B cell (primary cell): ENCODE measurements around the gene CFAP20DC. TPM values are rescaled to one million over a fixed set of nuclear protein-coding genes. Genes with fewer than 3 reads are reported as not detected.
A peak's percentile ranks its signal among the peaks of the same experiment; 100 is the strongest.

Experiments used
- ATAC-seq: fragments of 200-7000 bp; cut with Tn5 transposase; one replicate; pipeline ENCODE4 v1.10.0; 2021; ENCODE audit warnings: low read depth, mild to moderate bottlenecking, moderate number of reproducible peaks, moderate library complexity
- CTCF ChIA-PET: fragments of 350-600 bp; sonication (Branson Sonifier 250); formaldehyde crosslinking; loops from one replicate; lab custom pipeline; 2021; ENCODE audit warnings: antibody characterized with exemption, inconsistent platforms; lab: Charles Lee
- POLR2A ChIA-PET: fragments of 350-600 bp; sonication (Branson Sonifier 250); formaldehyde crosslinking; loops from one replicate; lab custom pipeline; 2021; ENCODE audit warnings: antibody characterized with exemption; lab: Charles Lee
- DNase-seq: peaks from one replicate; pipeline ENCODE4 v3.0.0; 2013
- H2AFZ ChIP-seq: 2 replicates; pipeline ENCODE4 v1.6.1; 2012; ENCODE audit warnings: mild to moderate bottlenecking, low read depth, low read length; ENCODE audit not compliant: insufficient read depth, poor library complexity, severe bottlenecking
- H3K27ac ChIP-seq, 2 donors: 1 replicate in 1 of 2; 2 replicates in 1 of 2; pipeline ENCODE4 v1.5.1; 2012 to 2013; ENCODE audit warnings: low read length in 2 of 2, mild to moderate bottlenecking in 2 of 2, moderate library complexity in 1 of 2
- H3K27me3 ChIP-seq, 4 experiments: fragments of 200-600 bp in 1 of 4; sonication (generic) in 1 of 4; replicated peaks in 1 of 4; 1 replicate in 2 of 4; 2 replicates in 2 of 4; pipeline versions ENCODE4 v1.6.1 to v1.7.0; 2013 to 2016; ENCODE audit warnings: low read length in 3 of 4, mild to moderate bottlenecking in 2 of 4, mixed read lengths in 1 of 4, moderate library complexity in 1 of 4; ENCODE audit not compliant: insufficient read depth in 4 of 4, control insufficient read depth in 3 of 4; ENCODE audit errors: control extremely low read depth in 1 of 4
- H3K36me3 ChIP-seq, 2 experiments: replicated peaks in 1 of 2; 1 replicate in 1 of 2; 2 replicates in 1 of 2; pipeline versions ENCODE4 v1.6.1 to v1.7.1; 2013; ENCODE audit warnings: low read length in 1 of 2; ENCODE audit not compliant: insufficient read depth in 2 of 2, control insufficient read depth in 1 of 2; ENCODE audit errors: control extremely low read depth in 1 of 2, extremely low read depth in 1 of 2
- H3K4me1 ChIP-seq, 2 donors: fragments of 200-600 bp in 1 of 2; sonication (generic) in 1 of 2; 1 replicate in 1 of 2; 2 replicates in 1 of 2; pipeline versions ENCODE4 v1.5.1 to v1.6.1; 2013 to 2017; ENCODE audit warnings: low read length in 2 of 2; ENCODE audit not compliant: control insufficient read depth in 2 of 2, insufficient read depth in 2 of 2
- H3K4me2 ChIP-seq: replicated peaks from 2 replicates; pipeline ENCODE3; 2012; ENCODE audit warnings: mild to moderate bottlenecking, low read depth, low read length; ENCODE audit not compliant: poor library complexity, severe bottlenecking
- H3K4me3 ChIP-seq, 5 experiments: fragments of 200-600 bp in 1 of 5; sonication (generic) in 1 of 5; 1 replicate in 3 of 5; 2 replicates in 2 of 5; pipeline versions ENCODE4 v1.5.1 to v1.7.0; 2011 to 2016; ENCODE audit warnings: low read length in 4 of 5, mild to moderate bottlenecking in 4 of 5, low read depth in 2 of 5, control low read depth in 1 of 5, moderate library complexity in 1 of 5; ENCODE audit not compliant: insufficient read depth in 1 of 5; ENCODE audit errors: control extremely low read depth in 1 of 5, extremely low read depth in 1 of 5
- H3K79me2 ChIP-seq: fragments of 200-600 bp; sonication (generic); one replicate; pipeline ENCODE4 v1.6.0; 2016; ENCODE audit warnings: low read length; ENCODE audit not compliant: control insufficient read depth, insufficient read depth
- H3K9ac ChIP-seq: fragments of 200-600 bp; sonication (generic); 2 replicates; pipeline ENCODE4 v1.6.1; 2017; ENCODE audit warnings: mild to moderate bottlenecking, low read length, moderate library complexity
- H3K9me3 ChIP-seq, 3 donors: one replicate each; pipeline versions ENCODE4 v1.6.1 to v1.7.1; 2013; ENCODE audit warnings: low read length in 2 of 3; ENCODE audit not compliant: control insufficient read depth in 2 of 3, insufficient read depth in 1 of 3; ENCODE audit errors: control extremely low read depth in 1 of 3
- H4K20me1 ChIP-seq: 2 replicates; pipeline ENCODE4 v1.6.0; 2012; ENCODE audit warnings: mild to moderate bottlenecking, low read length; ENCODE audit not compliant: insufficient read depth, control insufficient read depth, poor library complexity, severe bottlenecking
- H3K27ac Mint-ChIP-seq: one replicate; pipeline ENCODE4 v1.8.0; 2021; ENCODE audit warnings: mixed read lengths
- H3K27me3 Mint-ChIP-seq: one replicate; pipeline ENCODE4 v1.8.0; 2021; ENCODE audit warnings: mixed read lengths
- H3K4me1 Mint-ChIP-seq: one replicate; pipeline ENCODE4 v1.8.0; 2021; ENCODE audit warnings: mixed read lengths
- H3K4me3 Mint-ChIP-seq: one replicate; pipeline ENCODE4 v1.8.0; 2021; ENCODE audit warnings: mixed read lengths
- H3K9me3 Mint-ChIP-seq: one replicate; pipeline ENCODE4 v1.8.0; 2022; ENCODE audit warnings: mixed read lengths; ENCODE audit not compliant: insufficient read depth
- CTCF ChIP-seq: fragments of 200-600 bp; IDR thresholded peaks from one replicate; pipeline ENCODE4 v1.8.0; 2022; ENCODE audit warnings: antibody characterized with exemption, mild to moderate bottlenecking
- EZH2 ChIP-seq: IDR thresholded peaks from 2 replicates; pipeline ENCODE4 v1.6.1; 2012; ENCODE audit warnings: borderline replicate concordance, low read depth, mild to moderate bottlenecking, moderate library complexity, low read length; ENCODE audit not compliant: insufficient read depth, poor library complexity, severe bottlenecking
- WGBS: methylation state at CpG from one replicate; pipeline ENCODE4 v1.1.5; 2013; ENCODE audit warnings: missing lambda C conversion rate; ENCODE audit not compliant: insufficient coverage; 5-methylcytosine and 5-hydroxymethylcytosine counted together
- intact Hi-C: fragments of 100-400 bp; cut with micrococcal nuclease; formaldehyde crosslinking; loops from one replicate; pipeline ENCODE4 v1.10.0; 2022
- polyA plus RNA-seq: library from polyadenylated mRNA; depleted of rRNA; stranded (reverse); fragments of >200 nt; gene quantifications from 2 replicates; pipeline ENCODE4 v1.2.3, GENCODE V29; 2012
- total RNA-seq, 2 donors: library from RNA; stranded (reverse); fragments of 120-200 nt in 1 of 2; gene quantifications; 1 replicate in 1 of 2; 2 replicates in 1 of 2; pipeline versions ENCODE4 v1.2.3 to v1.2.4, GENCODE V29; 2013 to 2022

Gene CFAP20DC
- total and polyA plus RNA-seq, 2 donors (not counting 1 experiment from before 2014, with no cell fraction given): 0.27 to 1.2 TPM

- TF ChIP-seq EZH2: no peak
- peak; percentile 31 for DNase-seq
These were observed 97.5 kb downstream of the CFAP20DC start for GRCh38 chr3:58952128-58952917.

GRCh38 chr3:58948018-58948417 is 101.8 kb downstream of the CFAP20DC start:
- no peaks in the 10 kb centered on the region for H3K27me3 ChIP-seq
- peak; percentile 26 for ATAC-seq

More at GRCh38 chr3:58952128-58952917, 97.5 kb downstream of the CFAP20DC start:
- POLR2A ChIA-PET: no interaction called here
- WGBS: no CpG with 5 or more reads among the region's 4 CpGs
- H3K27me3 Mint-ChIP-seq: no peaks in the 10 kb centered on the region
- H3K4me3 ChIP-seq: no peak overlapping the region
- peak overlapping the region; percentile 59 to 78 for H3K27ac ChIP-seq
- H3K4me1 Mint-ChIP-seq: peaks cover 57% of the 10 kb centered on the region
- H3K9me3 Mint-ChIP-seq: no peaks in the 10 kb centered on the region
- CTCF ChIA-PET: no interaction called here
- H3K27ac Mint-ChIP-seq: peak overlapping the region; percentile 65
- H3K4me2 ChIP-seq: peak overlapping the region; percentile 39
- intact Hi-C loops: no loop called here
- H2AFZ ChIP-seq: peak overlapping the region; percentile 33
- peaks cover 24 to 38% of the 10 kb centered on the region in 2 donors for H3K4me1 ChIP-seq
- no peaks in the 10 kb centered on the region for H3K79me2 ChIP-seq
- no peaks in the 10 kb centered on the region for H3K27me3 ChIP-seq
- no peaks in the 10 kb centered on the region for H4K20me1 ChIP-seq
- peak; percentile 74 for ATAC-seq
- H3K36me3 ChIP-seq: no peaks in the 10 kb centered on the region
- peak overlapping the region; percentile 56 for H3K4me3 Mint-ChIP-seq
- peaks cover 0 to 6% (median 2%) of the 10 kb centered on the region in 3 donors for H3K9me3 ChIP-seq
- H3K9ac ChIP-seq: peak overlapping the region; percentile 20

More at GRCh38 chr3:58948018-58948417, 101.8 kb downstream of the CFAP20DC start:
- no CpG with 5 or more reads among the region's 1 CpG for WGBS
- H3K79me2 ChIP-seq: no peaks in the 10 kb centered on the region
- intact Hi-C loops: no loop called here
- H3K4me3 Mint-ChIP-seq: peak overlapping the region; percentile 30
- peak overlapping the region; percentile 41 for H3K4me2 ChIP-seq
- H3K27ac Mint-ChIP-seq: no peak overlapping the region
- H2AFZ ChIP-seq: no peak overlapping the region
- H3K4me1 ChIP-seq: peaks cover 20 to 31% of the 10 kb centered on the region in 2 donors
- no peak overlapping the region for H3K9ac ChIP-seq
- ChIA-PET CTCF (no interaction called here), POLR2A (no interaction called here)
- DNase-seq: peak; percentile 13
- no peaks in the 10 kb centered on the region for H3K36me3 ChIP-seq
- peak overlapping the region in 1 of 5 experiments; percentile 14 for H3K4me3 ChIP-seq
- no peaks in the 10 kb centered on the region for H3K9me3 Mint-ChIP-seq
- TF ChIP-seq EZH2: no peak
- TF ChIP-seq CTCF: no peak
- peaks cover 0 to 2% (median 1%) of the 10 kb centered on the region in 3 donors for H3K9me3 ChIP-seq
- peak overlapping the region; percentile 7 to 37 for H3K27ac ChIP-seq
- H3K27me3 Mint-ChIP-seq: no peaks in the 10 kb centered on the region
- no peaks in the 10 kb centered on the region for H4K20me1 ChIP-seq
- peaks cover 36% of the 10 kb centered on the region for H3K4me1 Mint-ChIP-seq
